HG03565 (cell line): Measurements from ENCODE around the gene ITPK1.

ENCODE experiments used
- ATAC-seq: cut with Tn5 transposase; IDR thresholded peaks from one replicate; pipeline ENCODE4 v1.9.1; 2021; ENCODE audit warnings: mild to moderate bottlenecking, moderate library complexity; ENCODE audit not compliant: unreplicated experiment

Gene ITPK1

GRCh38 chr14:92902726-92903125, 213.0 kb downstream of the ITPK1 start:
- ATAC-seq = no peak

- no peak for ATAC-seq
Measured at GRCh38 chr14:92902191-92902590, 213.5 kb downstream of the ITPK1 start.

GRCh38 chr14:92900660-92901059, 215.1 kb downstream of the ITPK1 start:
- ATAC-seq = no peak

- ATAC-seq = no peak
Measured at GRCh38 chr14:92898566-92899131, 217.1 kb downstream of the ITPK1 start.

- ATAC-seq = no peak
Measured at GRCh38 chr14:92897922-92898565, 217.7 kb downstream of the ITPK1 start.

GRCh38 chr14:92895352-92895878, 220.3 kb downstream of the ITPK1 start:
- ATAC-seq = no peak

- no peak for ATAC-seq
Measured at GRCh38 chr14:92892589-92892988, 223.1 kb downstream of the ITPK1 start.

GRCh38 chr14:92890830-92891588, 224.7 kb downstream of the ITPK1 start:
- ATAC-seq = no peak

- no peak for ATAC-seq
Measured at GRCh38 chr14:92888896-92889295, 226.8 kb downstream of the ITPK1 start.

- ATAC-seq = no peak
Measured at GRCh38 chr14:92887157-92887556, 228.6 kb downstream of the ITPK1 start.
